Peyer's patch (tissue), 4 donors: ENCODE measurements around the gene C2orf72.

Experiments used
- POLR2A ChIP-seq, 2 donors: fragments of 450-650 bp; IDR thresholded peaks; one replicate each; pipeline ENCODE4 v1.5.1; 2017; ENCODE audit warnings: antibody characterized with exemption in 2 of 2, mild to moderate bottlenecking in 2 of 2, moderate library complexity in 2 of 2
- TF ChIP-seq, protein P1 (sequence below), 6 experiments: fragments of 450-650 bp in 4 of 6; fragments of 200-600 bp in 2 of 6; sonication (generic) in 1 of 6; IDR thresholded peaks; one replicate each; pipeline ENCODE4 v1.5.1; 2017 to 2019; ENCODE audit warnings: antibody characterized with exemption in 6 of 6, mild to moderate bottlenecking in 3 of 6, moderate library complexity in 1 of 6

DNA sequence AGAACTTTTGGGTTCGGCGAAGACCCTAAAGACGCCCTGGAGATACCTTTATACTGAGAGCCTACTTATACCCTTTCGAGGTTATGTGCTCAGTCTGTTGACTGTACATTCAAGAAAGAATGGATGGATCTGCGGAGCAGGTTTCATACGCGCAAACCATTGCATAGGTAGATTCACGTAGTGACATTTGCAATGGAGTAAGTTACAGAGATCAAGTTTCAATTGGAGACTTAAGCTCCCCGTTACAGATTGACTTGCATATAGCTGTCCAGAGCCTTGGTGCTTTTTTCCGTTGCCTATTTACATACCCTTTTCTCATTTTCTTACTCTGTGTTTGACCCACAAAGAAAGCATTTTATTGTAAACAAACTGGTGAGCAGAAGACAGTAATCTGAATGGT lies 20.3 kb downstream of the C2orf72 start:
- TF ChIP-seq, protein P1, sequence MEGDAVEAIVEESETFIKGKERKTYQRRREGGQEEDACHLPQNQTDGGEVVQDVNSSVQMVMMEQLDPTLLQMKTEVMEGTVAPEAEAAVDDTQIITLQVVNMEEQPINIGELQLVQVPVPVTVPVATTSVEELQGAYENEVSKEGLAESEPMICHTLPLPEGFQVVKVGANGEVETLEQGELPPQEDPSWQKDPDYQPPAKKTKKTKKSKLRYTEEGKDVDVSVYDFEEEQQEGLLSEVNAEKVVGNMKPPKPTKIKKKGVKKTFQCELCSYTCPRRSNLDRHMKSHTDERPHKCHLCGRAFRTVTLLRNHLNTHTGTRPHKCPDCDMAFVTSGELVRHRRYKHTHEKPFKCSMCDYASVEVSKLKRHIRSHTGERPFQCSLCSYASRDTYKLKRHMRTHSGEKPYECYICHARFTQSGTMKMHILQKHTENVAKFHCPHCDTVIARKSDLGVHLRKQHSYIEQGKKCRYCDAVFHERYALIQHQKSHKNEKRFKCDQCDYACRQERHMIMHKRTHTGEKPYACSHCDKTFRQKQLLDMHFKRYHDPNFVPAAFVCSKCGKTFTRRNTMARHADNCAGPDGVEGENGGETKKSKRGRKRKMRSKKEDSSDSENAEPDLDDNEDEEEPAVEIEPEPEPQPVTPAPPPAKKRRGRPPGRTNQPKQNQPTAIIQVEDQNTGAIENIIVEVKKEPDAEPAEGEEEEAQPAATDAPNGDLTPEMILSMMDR (IDR thresholded peaks at IDR 0.05), result no peak
- TF ChIP-seq POLR2A (IDR thresholded peaks at IDR 0.05), result no peak
